Brain microvascular endothelial cell (primary cell): ENCODE results near the gene TNK2.
"Not testable (repeated sequence)": the region's sequence is repeated elsewhere in the genome, so short reads cannot be mapped to it uniquely, and the experiment has no call there.

Experiments
- DNase-seq: peaks from one replicate; pipeline ENCODE4 v3.0.0-alpha.2; 2020
- H3K27ac ChIP-seq: fragments of 250-450 bp; sonication (Bioruptor Pico); 2 replicates; pipeline ENCODE4 v1.5.1; 2020; ENCODE audit warnings: mild to moderate bottlenecking, moderate library complexity
- H3K27me3 ChIP-seq: fragments of 250-450 bp; sonication (Bioruptor Pico); replicated peaks from 2 replicates; pipeline ENCODE4 v1.5.1; 2020; ENCODE audit warnings: mild to moderate bottlenecking
- H3K36me3 ChIP-seq: fragments of 250-450 bp; sonication (Bioruptor Pico); replicated peaks from 2 replicates; pipeline ENCODE4 v1.5.1; 2020; ENCODE audit warnings: mild to moderate bottlenecking
- H3K4me3 ChIP-seq: 2 replicates; pipeline ENCODE4 v1.5.1; 2011; ENCODE audit warnings: low read depth, mild to moderate bottlenecking, control low read depth, low read length, moderate library complexity
- in situ Hi-C: cut with HindIII; loops from 2 replicates; pipeline ENCODE4 v1.10.0; 2017; ENCODE audit warnings: low sequenced_read_pairs, low pct_ligation_motif_present
- TF ChIP-seq, protein P1 (sequence below): IDR thresholded peaks from 2 replicates; pipeline ENCODE4 v1.5.1; 2011; ENCODE audit warnings: low read depth, mild to moderate bottlenecking, moderate library complexity, low read length, control low read depth, inconsistent platforms; ENCODE audit errors: missing control alignments

Gene TNK2

DNA sequence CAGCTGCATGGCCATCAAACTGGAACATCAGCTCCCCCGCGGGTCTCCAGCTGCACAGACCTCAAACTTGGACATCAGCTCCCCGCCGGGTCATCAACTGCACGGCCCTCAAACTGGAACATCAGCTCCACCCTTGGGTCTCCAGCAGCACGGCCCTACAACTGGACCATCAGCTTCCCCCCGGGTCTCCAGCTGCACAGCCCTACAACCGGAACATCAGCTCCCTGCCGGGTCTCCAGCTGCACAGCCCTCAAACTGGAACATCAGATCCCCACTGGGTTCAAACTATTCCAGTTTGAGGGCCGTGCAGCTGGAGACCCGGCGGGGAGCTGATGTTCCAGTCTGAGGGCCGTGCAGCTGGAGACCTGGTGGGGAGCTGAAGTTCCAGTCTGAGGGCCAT lies 32.5 kb upstream of the TNK2 start:
- H3K4me3 ChIP-seq, in situ Hi-C loops, H3K27me3 ChIP-seq, H3K27ac ChIP-seq, H3K36me3 ChIP-seq, DNase-seq: not testable (repeated sequence)

DNA sequence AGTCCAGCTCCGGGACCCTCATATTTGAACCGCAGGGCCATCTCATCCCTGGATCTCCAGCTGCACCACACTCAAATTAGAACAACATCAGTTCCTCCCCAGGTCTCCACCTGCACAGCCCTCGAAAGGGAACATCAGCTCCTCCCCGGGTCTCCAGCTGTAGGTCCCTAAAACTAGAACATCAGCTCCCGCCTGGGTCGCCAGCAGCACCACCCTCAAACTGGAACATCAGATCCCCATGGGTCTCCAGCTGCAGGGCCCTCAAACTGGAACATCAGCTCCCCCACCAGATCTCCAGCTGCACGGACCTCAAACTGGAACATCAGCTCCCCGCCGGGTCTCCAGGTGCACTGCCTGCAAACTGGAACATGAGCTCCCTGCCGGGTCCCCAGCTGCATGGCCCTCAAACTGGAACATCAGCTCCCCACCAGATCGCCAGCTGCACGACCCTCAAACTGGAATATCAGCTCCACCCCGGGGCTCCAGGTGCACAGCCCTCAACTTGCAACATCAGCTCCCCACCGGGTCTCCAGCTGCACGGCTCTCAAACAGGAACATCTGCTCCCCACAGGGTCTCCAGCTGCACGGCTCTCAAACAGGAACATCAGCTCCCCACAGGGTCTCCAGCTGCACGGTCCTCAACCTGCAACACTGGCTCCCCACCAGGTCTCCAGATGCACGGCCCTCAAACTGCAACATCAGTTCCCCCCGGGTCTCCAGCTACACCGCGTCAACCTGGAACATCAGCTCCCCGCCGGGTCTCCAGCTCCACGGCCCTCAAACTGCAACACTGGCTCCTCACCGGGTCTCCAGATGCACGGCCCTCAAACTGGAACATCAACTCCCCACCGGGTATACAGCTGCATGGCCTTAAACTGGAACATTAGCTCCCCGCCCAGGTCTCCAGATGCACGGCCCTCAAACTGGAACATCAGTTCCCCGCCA lies 31.4 kb upstream of the TNK2 start:
- H3K27me3 ChIP-seq, DNase-seq, H3K27ac ChIP-seq, H3K4me3 ChIP-seq, H3K36me3 ChIP-seq, in situ Hi-C loops: not testable (repeated sequence)

DNA sequence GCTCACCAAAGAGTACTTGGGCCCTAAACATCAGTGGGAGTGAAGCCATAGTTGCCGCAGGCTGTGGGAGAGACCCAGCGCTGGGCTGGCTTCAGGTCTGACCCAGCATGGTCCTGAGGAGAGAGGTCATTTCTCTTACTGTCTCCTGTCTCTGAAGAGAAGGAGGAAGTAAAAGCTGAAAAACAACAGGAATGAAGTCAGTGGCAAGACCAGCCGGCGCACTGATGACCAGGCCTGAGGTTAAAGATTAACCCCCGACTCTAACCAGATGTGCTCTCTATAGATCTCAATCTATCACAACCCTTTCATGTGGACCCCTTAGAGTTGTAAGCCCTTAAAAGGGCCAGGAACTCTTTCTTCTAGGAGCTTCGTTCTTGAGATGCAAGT lies 24.7 kb upstream of the TNK2 start:
- H3K27ac ChIP-seq, in situ Hi-C loops, DNase-seq, H3K4me3 ChIP-seq, H3K27me3 ChIP-seq, H3K36me3 ChIP-seq: not testable (repeated sequence)

DNA sequence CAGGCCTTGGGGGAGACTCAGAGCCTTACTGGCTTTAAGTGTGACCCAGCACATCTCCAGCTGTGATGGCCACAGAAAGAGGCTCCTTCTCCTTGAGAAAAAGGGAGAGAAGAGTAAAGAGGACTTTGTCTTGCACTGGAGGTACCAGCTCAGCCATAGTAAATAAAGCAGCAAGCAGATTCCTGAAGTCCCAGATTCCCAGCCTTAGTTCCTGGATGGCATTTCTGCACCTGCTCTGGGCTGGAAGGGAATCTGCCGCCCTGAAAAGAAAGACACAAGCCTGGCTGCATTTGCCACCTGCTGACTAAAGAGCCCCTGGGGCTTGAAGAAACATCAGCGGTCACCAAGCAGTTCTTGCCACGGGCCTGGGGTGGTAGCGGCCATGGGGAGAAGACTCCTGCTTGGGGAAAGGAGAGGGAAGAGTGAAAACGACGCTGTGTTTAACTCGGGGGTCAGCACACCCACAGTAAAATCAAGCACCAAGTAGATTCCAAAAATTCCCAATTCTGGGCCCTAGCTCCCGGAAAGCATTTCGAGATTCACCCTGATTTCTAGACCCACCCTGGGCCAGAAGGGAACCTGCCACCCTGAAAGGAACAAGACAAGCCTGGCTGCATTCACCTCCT lies 24.2 kb upstream of the TNK2 start:
- Histone ChIP-seq H3K27ac (no peak overlapping the region), H3K36me3 (no peaks in the 10 kb centered on the region), H3K27me3 (no peaks in the 10 kb centered on the region), H3K4me3 (no peak overlapping the region)
- DNase-seq, result no peak
- in situ Hi-C loops, result no loop called here
- TF ChIP-seq, protein P1, sequence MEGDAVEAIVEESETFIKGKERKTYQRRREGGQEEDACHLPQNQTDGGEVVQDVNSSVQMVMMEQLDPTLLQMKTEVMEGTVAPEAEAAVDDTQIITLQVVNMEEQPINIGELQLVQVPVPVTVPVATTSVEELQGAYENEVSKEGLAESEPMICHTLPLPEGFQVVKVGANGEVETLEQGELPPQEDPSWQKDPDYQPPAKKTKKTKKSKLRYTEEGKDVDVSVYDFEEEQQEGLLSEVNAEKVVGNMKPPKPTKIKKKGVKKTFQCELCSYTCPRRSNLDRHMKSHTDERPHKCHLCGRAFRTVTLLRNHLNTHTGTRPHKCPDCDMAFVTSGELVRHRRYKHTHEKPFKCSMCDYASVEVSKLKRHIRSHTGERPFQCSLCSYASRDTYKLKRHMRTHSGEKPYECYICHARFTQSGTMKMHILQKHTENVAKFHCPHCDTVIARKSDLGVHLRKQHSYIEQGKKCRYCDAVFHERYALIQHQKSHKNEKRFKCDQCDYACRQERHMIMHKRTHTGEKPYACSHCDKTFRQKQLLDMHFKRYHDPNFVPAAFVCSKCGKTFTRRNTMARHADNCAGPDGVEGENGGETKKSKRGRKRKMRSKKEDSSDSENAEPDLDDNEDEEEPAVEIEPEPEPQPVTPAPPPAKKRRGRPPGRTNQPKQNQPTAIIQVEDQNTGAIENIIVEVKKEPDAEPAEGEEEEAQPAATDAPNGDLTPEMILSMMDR, result no peak

DNA sequence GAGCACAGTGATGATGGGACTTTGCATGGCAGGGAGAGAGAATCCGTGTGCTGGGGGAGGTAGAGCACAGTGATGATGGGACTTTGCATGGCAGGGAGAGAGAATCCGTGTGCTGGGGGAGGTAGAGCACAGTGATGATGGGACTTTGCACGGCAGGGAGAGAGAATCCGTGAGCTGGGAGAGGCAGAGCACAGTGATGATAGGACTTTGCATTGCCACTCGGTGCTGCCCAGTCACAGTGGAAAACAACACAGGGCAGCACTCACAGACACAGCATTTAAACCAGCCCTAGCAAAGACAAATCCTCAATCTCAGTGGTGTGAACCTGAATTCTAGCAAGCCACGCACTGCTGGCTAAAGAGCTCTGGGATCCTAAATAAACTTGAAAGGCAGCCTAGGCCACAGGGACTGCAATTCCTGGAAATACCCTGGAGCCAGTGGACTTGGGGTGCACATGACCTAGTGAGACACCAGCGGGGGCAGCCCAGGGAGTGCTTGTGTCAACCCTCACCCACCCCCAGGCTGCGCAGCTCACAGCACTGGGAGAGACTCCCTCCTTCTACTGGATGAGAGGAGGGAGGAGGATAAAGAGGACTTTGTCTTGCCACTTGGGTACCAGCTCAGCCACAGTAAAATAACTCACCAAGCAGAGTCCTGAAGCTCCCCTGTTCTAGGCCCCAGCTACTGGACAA lies 23.4 kb upstream of the TNK2 start:
- H3K4me3 ChIP-seq, result no peak overlapping the region
- TF ChIP-seq, protein P1, result no peak
- no peak overlapping the region for H3K27ac ChIP-seq
- in situ Hi-C loops, result no loop called here
- H3K36me3 ChIP-seq, result no peaks in the 10 kb centered on the region
- no peaks in the 10 kb centered on the region for H3K27me3 ChIP-seq
- no peak for DNase-seq

DNA sequence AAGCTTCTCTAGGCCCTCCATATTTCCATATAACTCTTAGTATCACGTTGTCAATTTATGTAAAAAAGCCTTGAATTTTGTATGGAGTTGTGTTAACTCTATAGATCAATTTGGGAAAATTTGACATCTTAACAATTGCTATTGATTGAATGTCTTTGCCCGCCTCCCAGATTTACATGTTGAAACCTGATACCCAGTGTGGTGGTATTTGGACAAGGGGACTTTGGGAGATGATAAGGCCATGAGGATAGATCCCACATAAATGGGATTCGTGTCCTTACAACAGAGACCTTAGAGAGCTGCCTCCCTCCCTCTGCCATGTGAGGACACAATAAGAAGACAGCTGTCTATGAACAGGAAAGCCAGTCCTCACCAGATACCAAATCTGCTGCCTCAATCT lies 21.1 kb upstream of the TNK2 start:
- no peak overlapping the region for H3K4me3 ChIP-seq
- TF ChIP-seq, protein P1, result no peak
- H3K27me3 ChIP-seq, result no peaks in the 10 kb centered on the region
- in situ Hi-C loops, result no loop called here
- no peaks in the 10 kb centered on the region for H3K36me3 ChIP-seq
- no peak for DNase-seq
- H3K27ac ChIP-seq, result no peak overlapping the region

DNA sequence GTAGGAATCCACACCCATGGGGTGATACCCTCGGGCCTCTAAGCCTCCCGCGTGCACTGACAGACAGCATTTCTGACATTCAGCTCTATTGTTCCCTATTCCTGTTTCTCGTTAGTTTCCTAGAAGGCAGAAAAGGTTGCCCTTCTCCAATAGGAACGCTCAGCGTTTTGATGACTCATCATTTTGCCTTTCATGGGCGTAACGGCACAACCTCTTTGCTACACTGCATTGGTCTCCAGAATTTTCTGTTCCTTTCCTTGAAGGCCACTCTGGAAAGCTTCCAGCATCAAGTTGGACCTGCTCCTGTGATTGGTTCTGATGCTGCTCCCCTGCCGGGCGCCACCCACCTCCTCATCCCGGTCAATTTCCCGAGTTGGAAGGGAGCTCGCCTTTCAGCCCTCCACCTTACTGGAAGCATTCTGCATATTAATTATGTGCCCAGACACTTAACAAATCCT lies 13.0 kb upstream of the TNK2 start:
- in situ Hi-C loops, result no loop called here
- Histone ChIP-seq H3K4me3 (no peak overlapping the region), H3K27ac (no peak overlapping the region), H3K27me3 (peaks cover 4% of the 10 kb centered on the region), H3K36me3 (no peaks in the 10 kb centered on the region)
- no peak for DNase-seq
- TF ChIP-seq, protein P1, result no peak
